NCI-H2196 treated with DMSO at 0.1 percent for 48 hours (cell line): Measurements from ENCODE around the gene MAPK8IP2.

ENCODE experiments used
- DNase-seq: peaks from one replicate; lab custom pipeline; 2025; ENCODE audit not compliant: unreplicated experiment; lab: John Stamatoyannopoulos, UW

The MAPK8IP2 gene

DNA sequence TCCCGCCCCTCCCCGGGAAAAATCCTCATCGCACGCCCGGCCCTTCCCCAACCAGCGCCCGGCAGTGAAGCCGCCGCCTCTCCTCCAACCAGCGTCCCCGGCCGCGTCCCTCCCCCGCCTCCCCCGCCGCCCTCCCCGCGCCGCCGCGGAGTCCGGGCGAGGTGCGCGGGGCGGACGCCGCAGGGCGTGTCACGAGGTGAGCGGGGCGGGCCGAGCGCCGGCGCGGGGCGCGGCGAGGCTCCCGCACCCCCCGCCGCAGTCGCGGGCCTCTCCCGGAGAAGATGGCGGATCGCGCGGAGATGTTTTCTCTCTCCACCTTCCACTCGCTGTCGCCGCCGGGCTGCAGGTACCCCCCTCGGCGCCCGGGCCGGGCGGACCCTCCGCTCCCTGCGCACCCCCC, at the start of gene MAPK8IP2:
MAPK8IP2 (plus strand) TSS at position 256 of the 400 bp plus-strand sequence; CDS start at position 282, 26 bp downstream.
- DNase-seq, result no peak

GRCh38 chr22:50551160-50551752, 49.3 kb upstream of the MAPK8IP2 start:
- no peak for DNase-seq

DNA sequence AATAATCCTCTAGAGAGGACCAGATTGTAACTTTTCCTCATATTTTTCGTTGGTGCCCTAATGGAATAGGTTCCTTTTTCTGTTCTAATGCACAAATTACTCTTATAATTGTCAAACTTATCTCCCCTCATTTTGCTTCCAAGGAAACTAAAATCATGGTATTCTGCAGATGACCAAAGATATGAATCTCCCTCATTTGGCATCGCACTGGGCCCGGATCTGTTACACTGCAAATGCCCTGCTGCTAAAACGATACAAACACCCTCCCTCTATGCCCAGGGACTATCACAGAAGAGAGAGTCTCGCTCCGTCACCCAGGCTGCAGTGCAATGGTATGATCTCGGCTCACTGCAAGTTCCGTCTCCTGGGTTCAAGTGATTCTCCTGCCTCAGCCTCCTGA, 47.3 kb upstream of the MAPK8IP2 start:
- DNase-seq, result no peak

DNA sequence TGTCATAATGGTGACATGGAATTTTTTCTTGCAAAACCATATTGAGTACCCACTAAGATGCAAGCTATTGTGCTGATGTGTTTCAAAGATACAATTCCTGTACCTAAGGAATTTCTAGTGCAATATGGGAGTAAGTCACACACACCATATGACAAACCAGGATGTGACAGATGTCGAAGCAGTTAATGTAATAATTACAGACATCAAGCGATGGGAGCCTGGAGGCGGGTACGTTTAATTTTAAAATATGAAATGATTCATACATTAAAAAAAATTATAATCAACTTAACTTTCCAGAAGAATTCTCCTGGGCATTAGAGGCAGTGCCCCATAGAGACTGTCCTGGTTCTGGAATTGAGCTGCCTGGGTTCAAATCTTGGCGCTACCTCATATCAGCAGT, 43.9 kb upstream of the MAPK8IP2 start:
- no peak for DNase-seq

DNA sequence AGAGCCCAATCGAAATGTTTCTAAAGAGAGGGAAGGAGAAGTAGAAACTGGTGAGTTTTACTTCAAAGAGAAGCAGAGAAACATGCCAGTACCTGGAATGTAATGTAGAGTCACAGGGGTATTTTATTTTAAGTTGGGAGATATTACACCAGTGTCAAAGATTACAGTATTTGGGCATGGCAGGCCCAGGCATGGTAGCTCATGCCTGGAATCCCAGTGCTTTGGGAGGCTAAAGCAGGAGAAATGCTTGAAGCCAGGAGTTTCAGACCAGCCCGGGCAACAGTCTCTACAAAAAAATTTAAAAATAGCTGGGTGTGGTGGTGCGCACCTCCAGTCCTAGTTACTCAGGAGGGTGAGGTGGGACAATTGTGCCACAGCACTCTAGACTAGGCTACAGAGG, 40.6 kb upstream of the MAPK8IP2 start:
- no peak for DNase-seq

GRCh38 chr22:50561401-50562358, 38.9 kb upstream of the MAPK8IP2 start:
- DNase-seq, result no peak

GRCh38 chr22:50562523-50563412, 37.8 kb upstream of the MAPK8IP2 start, which contains the start of gene SYCE3:
Gene SYCE3, minus strand, starts transcription at chr22:50562919. Its CDS starts 6,514 bp downstream, at chr22:50556405.
- peak; percentile 66 for DNase-seq

- DNase-seq, result no peak
These were observed 37.0 kb upstream of the MAPK8IP2 start for GRCh38 chr22:50563413-50564160.

DNA sequence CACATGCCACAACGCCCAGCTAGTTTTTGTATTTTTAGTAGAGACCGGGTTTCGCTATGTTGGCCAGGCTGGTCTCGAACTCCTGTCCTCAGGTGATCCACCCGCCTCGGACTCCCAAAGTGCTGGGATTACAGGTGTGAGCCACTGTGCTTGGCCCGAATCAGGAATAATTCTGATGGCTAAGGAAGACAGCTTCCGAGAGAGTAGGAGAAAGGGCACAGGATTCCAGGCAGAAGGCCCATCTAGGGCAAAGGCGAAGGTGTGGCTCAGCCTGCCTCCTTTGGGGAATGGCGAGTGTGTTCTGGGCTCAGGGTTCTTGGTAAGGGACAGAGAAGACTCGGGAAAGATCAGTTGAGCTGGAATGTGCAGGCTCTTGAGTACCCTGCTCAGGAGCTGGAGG, 36.3 kb upstream of the MAPK8IP2 start:
- no peak for DNase-seq

DNA sequence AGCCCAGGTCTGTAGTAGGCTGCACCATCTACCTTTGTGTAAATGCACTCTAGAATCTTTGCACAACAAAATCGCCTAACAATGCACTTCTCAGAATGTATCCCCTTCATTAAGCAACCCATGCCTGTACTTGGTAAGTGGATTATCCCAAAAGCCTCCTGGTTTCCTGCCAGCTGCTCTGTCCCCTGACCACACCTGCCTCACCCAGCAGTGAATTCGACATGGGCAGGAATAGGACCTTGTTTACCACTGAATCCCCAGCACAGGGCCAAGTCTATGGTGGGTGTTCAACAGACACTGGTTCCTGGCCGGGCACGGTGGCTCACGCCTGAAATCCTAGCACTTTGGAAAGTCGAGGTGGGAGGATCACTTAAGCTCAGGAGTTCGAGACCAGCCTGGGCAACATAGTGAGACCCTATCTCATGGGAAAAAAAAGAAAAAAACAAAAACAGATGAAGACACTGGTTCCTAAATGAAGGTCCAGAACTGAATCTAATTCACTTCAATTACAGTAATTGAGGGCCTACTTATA, 32.8 kb upstream of the MAPK8IP2 start:
- no peak for DNase-seq

GRCh38 chr22:50568626-50569025, 32.0 kb upstream of the MAPK8IP2 start:
- no peak for DNase-seq

DNA sequence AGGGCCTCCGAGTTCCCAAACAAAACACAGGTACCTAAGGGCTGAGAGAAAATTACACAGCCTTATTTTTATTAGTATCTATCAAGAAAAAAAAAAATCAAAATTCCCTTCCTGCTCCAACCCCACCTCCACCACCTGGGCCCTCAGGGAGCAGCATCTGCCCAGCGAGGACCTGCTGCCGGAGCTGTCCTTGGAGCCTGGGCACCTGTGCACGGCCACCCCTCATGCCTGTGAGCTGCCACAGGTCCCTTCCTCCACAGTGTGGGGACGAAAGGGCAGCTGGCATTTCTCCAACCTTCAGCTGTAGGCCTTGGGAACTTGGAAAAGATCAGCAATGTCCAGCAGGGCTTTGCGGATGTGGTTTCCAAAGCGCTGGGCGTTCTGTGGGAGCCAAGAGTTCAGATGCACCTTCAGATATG, 31.5 kb upstream of the MAPK8IP2 start:
- no peak for DNase-seq

- no peak for DNase-seq
These were observed 30.6 kb upstream of the MAPK8IP2 start for GRCh38 chr22:50569896-50570535.

DNA sequence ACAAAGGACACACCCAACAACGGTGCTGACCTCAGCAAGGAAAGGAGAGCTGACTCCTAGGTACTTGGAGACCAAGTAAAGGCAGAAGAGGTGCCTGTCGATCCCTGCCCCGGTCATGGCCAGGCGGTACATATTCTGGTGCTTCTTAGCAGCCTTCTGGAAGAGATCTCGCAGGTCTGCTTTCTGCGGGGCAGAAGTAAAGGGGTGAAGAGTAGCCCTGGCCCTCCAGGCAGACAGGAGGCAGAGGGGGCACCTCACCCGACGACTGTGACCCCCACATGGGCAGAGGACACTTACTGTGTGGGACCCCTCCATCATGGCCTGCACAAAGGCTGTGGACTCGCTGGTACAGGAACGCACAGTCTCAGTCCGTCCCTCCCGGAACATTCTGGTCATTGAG, 29.7 kb upstream of the MAPK8IP2 start:
- no peak for DNase-seq

GRCh38 chr22:50571264-50572175, 29.1 kb upstream of the MAPK8IP2 start:
- DNase-seq, result no peak

- DNase-seq, result no peak
These were observed 27.6 kb upstream of the MAPK8IP2 start for GRCh38 chr22:50572965-50573364.

DNA sequence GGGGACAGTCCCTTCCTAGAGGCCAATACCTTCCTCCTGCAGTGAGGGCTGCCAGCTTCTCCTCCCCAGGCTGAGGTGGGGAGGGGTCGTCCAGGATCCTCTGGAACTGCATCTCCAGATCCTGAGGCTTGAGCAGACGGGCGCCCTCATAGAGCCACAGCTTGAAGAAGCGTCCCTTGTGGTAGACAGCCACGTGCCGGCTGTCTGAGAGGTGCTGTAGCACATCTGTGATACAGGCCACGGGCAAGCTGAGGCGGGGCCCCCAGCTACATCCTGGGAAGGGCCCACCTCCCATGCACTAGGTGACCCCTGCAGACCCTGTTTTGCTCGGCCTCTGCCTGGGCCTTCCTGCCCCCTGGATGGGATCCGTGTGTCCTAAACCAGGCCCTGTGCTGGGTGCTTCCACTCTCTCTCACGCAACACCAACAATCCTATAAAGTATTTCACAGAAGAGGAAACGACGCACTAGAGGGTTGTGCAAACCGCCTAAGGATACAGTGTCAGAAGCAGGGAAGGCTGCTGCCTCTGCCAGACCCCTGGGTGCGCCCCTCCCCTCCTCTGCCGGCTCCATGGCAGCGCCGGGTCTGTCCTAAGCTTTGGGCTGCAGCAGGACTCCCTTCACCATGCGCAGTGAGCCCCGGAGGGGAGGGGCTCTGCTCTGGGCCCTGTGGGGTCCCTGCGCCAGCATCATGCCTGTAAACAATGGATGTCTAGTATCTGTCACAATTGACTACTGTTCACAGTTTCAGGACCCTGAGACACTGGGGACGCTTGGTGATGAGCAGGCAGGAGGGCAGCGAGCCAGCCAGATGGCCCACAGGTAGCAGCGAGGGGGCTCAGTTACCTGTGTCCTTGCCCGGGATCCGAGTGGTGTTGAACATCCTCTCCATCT, 26.9 kb upstream of the MAPK8IP2 start:
- DNase-seq, result no peak

DNA sequence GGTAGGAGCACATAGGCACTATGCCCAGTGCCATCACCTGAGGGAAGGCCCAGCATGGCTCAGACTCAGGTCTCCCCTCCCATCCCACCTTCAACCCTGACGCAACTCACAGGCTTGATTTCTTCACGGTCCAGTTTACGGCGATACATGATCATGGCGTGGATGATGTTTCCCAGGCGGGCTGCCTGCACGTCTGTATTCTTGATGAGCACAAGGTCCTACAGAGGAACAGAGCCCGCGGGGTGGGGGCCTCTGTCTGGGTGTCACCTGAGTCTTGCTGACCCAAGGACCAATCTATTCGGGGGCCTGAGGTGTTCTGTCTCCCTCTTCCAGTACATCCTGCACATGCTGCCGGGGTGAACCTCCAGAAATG, 26.2 kb upstream of the MAPK8IP2 start:
- DNase-seq, result no peak
